Stimulated activated CD8-positive, alpha-beta memory T cell treated with anti-CD3 and anti-CD28 coated beads, Interleukin-15, amount 100 ng/mL, for 4 hours (primary cell): ENCODE measurements around the gene DRAP1.
A peak's percentile ranks its signal among the peaks of the same experiment; 100 is the strongest.

Experiments used
- DNase-seq, 2 donors: peaks; one replicate each; pipeline ENCODE4 v3.0.0-alpha.2; 2020; ENCODE audit warnings: low read depth in 2 of 2

Gene DRAP1, protein sequence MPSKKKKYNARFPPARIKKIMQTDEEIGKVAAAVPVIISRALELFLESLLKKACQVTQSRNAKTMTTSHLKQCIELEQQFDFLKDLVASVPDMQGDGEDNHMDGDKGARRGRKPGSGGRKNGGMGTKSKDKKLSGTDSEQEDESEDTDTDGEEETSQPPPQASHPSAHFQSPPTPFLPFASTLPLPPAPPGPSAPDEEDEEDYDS

DNA sequence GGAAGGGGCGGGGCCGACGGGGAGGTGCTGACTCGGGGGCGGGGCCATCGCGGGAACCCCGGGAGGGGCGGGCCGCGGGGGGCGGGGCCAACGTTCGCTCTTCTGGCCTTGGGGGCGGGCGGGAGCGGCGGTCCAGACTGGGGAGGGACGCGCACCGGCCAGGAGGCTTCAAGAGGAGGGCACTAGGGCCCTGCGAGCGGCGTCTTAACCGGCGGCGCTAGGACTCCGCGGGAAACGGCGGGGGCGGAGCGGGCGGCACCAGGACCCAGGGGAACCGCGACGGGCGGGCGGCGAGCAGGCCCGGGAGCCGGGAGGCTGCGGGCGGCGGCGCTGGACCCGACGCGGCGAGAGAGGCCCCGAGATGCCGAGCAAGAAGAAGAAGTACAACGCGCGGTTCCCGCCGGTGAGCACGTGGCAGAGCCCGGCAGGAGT, at the start of gene DRAP1:
Gene DRAP1, plus strand, starts transcription at position 286 of the 432 bp plus-strand sequence. Its CDS starts 76 bp downstream, at position 362.
- DNase-seq = peak; percentile 97 to 99

DNA sequence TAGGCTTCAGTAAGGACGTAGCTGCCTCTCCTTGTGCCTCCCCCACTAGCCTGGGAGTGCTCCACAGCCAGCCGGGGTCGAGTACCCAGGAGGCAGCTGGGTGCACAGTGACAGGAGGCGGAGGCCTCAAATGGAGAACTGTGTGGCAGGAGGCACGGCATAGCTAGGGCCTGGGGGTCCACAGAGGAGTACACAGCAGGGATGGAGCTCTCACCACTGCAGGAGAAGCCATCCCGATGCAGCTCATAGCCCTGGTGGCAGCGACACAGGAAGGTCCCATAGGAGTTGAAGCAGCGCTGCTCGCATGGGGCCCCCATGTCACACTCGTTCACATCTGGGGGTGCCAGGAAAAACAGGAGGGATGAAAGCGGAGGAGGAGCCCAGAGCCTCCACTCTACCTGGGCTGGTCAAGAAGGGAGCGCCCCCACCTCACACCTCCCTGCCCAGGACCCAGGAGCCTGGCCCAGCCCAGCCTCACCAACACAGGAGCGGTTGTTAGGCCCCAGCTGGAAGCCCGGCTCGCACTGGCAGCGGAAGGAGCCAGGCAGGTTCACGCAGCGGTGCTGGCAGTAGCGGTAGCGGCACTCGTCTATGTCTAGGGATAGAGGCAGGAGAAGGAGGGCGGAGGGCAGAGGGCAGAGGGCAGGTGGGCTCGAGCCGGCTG, 49.5 kb upstream of the DRAP1 start:
- DNase-seq = no peak

DNA sequence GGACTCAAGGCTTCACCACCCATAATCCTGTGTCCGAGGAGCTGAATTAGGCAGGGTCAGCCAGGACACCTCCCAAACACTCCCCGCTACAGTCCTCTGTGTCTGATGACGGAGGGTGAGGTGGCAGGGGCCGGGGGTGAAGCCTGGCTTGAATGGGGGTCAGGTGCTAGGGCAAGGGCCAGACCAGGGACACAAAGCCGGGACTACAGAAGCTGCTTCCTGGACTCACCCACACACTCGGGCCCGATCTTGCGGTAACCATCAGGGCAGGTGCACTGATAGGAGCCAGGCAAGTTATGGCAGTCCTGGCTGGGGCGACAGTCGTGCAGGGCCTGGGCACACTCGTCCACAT, 48.9 kb upstream of the DRAP1 start:
- DNase-seq = no peak

DNA sequence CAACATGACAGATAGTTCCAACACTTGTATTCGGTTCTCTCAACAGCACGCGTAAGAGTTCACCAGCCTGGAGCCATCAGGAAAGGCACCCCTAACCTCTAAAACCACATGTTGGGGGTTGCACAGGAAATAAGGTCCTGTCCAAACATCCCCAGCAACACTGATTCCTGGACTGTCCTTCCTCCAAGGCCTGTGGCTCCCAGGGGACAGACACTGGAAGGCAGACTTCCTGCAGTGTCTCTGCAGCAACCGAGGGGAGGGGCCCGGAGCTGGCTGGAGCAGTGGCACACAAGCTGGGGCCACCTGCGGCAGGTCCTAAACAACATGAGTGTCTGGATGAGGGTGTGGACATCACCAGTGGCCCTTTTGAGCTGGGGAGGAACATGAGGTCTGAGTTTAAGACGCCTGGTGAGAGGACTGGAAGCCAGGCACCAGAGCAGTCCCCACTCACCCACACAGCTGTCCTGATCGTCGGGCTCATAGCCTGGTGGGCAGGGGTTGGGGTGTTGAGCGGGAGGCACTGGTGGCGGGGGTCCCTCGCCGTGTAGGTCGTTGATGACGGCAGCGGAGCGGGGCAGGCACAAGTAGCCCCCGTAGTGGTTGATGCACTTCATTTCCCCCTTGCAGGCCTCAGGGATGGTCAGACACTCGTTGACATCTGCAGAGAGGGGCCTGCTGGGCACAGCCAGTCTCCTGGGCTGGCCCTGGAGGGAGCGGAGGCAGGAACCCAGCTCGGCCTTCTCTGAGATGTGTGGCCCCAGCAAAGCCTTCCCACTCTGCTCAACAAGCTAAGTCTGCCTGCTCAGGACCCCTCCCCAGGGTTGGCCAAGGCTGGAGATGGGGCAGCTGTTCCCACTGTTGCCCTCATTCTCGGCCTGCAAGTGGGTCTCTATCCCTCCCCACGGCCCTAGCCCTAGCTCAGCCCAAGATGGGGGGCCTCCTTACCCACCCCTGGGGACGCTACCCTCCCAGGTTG, 48.2 kb upstream of the DRAP1 start:
- DNase-seq = no peak

DNA sequence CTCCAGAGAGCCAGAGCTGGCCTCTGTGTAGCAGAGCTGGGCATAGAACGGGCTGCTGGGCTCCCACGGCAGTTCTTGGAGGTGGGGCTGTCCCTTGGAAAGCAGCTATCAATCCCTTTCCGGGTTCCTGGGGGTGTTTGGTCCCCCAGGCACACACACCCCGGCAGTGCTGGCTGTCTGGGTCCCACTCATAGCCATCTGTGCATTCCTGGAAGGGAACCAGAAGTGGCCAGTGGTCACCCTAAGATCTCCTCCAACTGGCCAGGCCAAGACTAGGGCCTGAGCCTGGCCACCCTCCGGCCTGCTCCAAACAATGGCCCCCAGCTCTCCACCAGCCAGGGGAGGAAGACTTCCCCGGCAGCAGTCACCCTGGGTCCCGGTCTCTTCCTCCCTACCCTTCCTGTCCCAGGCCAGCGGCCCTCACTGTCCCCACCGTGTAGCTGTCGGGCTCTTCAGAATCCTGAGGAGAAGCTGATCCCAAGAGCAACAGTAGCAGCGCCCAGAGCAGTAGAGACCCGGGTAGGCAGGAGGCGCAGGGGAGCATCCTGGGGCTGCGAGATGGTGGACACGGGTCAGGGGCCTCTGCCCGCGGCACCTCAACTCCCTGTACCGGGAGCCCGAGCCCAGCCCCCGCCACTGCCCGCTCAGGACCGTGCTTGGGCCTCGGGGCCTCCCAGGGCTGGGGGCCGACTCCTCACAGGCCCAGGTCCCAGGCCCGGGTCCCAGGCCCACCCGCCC, 47.2 kb upstream of the DRAP1 start:
- DNase-seq = no peak

DNA sequence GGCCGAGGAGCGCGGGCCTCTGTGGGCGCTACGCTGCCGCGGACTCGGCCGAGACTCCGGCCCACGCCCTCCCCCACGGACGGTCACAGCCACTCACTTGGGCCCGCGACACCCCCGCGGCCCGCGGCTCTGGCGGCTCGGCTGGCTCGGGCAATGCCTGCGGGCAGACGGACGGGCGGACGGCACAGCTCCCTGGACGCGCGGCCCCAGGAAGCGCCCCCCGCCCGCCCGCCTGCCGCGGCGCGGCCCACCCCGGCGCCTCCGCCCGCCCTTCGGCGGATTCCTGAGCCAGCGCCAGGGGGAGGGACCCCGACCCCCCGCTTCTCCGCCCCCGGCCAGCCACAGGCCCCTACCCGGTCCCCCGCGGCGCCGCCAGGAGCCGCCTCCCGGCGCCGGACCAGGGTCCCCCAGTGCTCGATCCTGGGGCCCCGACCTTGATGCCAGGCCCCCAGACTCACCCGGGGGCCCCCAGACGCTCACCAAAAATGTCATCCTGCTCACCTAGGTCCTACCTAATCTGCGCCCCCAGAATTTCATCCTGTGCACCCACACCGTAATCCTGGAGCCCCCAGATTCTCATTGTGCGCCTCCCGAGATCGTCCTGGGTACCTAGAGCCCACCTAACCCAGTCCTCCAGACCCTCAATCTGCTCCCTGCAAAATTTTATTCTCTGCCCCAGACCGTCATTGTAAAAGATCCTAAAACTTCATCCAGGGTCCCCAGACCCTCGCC, 46.5 kb upstream of the DRAP1 start, which contains the start of gene EFEMP2:
Gene EFEMP2, minus strand, starts transcription at position 215 of the 732 bp plus-strand sequence. CDS start 446 bp downstream, outside the sequence.
- DNase-seq = no peak

DNA sequence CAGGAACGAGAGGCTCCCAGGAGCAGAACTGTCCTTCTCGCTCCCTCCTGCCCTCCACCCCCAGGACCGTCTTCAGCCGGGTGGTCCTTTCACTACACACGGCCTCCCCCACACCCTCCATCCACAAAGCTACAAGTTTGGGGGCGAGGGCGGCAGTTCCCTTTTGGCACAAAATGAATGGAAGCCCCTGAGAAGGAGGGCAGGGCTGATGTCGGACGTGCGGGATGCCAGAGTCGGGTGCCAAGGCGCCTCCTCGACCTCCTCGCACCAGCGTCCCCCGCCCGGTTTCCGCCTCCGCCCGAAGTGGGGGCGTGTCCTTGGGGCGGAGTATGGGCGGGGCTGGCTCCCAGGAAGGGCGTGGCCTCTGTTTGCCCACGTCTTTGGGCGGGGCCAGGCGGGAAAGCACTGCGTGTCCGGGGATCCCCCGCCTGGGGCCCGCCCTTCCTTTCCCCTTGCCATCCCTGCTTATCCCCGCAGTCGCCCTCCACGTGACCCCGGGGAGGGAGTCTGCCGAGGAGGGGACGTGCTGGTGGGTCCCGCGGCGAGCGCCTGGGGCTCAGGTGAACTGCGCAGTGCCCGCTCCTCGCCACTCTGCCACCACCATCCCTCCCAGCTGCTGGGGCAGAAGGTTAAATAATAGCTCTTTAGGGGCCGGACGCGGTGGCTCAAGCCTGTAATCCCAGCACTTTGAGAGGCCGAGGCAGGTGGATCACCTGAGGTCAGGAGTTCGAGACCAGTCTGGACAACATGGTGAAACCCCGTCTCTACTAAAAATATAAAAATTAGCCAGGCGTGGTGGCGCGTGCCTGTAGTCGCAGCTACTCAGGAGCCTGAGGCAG, 45.7 kb upstream of the DRAP1 start:
- peak; percentile 87 to 93 for DNase-seq

DNA sequence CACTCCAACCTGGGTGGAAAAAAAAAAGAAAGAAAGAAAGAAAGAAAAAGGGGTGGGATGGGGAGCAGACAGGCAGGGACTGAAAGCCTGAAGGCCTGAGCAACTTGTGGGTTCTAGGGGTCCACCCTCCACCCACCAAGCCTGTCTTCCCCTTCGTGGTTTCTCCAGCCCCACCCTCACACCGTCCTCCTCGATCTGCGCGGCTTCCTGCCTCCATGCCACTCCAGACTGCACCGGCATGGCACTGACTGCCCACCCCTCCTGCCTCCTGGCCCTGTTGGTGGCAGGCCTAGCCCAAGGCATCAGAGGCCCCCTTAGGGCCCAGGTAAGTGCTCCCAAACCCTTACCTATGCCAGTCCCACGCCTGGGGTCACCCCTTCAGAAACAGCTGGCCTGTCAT, 39.6 kb upstream of the DRAP1 start, which contains the start of gene CTSW:
Gene CTSW, plus strand, starts transcription at position 221 of the 400 bp plus-strand sequence. Its CDS starts 18 bp downstream, at position 239.
- no peak for DNase-seq

DNA sequence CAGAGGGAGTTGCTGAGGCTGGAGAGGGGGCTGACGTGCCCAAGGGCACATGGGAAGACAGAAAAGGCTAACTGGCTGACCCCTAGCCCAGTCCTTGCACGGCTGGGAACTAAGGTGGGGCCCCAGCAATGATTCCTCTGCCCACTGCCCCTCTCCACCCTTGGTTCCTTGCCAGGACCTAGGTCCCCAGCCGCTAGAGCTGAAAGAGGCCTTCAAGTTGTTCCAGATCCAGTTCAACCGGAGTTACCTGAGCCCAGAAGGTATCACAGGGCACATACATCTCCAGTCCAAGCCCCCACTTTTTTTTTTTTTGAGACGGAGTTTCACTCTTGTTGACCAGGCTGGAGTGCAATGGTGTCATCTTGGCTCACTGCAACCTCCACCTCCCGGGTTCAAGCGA, 39.2 kb upstream of the DRAP1 start:
- DNase-seq = no peak

DNA sequence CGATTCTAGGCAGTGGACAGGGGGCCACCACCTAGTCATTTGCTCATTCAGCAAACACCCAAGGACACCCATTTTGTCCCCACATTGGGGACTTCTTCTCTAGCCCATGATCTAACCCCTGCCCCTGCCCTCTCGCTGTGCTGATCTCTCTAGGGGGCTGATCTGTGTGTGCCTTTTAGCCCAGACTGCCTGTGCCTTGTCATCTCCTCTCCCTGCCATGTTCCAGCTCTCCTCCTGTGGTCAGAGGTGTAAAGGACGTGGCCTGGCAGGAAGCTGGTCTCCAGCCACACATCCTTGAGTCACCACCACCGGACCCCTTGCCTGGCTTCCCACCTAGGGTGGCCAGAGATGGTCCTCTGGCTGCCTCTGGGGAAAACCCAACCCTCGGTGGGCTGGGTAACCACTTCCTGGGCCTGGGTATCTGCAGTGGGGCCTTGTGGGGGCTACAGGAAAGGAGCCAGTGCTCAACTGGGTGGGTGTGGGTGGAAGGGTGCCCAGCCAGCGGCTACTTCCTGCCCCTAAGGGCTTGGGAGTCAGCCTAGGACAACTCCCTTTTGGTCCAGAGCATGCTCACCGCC, 38.3 kb upstream of the DRAP1 start:
- DNase-seq = no peak

DNA sequence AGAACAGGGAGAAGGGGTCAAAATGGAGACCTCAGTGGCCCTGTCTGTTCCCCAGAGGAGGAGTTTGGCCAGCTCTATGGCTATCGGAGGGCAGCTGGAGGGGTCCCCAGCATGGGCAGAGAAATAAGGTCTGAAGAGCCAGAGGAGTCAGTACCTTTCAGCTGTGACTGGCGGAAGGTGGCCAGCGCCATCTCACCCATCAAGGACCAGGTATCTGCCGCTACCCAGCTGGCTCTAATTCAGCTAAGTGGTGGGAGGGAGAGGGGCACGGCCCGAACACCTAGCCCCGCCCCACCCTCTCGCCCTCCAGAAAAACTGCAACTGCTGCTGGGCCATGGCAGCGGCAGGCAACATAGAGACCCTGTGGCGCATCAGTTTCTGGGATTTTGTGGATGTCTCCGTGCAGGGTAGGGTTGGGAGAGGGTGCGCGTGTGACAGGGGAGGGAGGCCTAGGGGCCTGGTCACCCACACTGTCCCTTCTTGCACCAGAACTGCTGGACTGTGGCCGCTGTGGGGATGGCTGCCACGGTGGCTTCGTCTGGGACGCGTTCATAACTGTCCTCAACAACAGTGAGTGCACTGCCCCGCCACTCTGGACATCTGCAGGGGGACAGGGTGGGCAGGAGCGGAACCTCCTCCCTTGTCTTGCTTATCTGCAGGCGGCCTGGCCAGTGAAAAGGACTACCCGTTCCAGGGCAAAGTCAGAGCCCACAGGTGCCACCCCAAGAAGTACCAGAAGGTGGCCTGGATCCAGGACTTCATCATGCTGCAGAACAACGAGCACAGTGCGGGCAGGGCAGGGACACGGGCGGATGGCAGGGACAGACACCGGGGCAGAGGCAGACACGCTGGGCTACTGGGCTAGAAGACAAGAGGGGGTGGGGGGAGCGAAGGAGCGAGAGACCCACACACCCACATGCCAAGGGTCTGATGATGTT, 36.8 kb upstream of the DRAP1 start:
- DNase-seq = no peak

DNA sequence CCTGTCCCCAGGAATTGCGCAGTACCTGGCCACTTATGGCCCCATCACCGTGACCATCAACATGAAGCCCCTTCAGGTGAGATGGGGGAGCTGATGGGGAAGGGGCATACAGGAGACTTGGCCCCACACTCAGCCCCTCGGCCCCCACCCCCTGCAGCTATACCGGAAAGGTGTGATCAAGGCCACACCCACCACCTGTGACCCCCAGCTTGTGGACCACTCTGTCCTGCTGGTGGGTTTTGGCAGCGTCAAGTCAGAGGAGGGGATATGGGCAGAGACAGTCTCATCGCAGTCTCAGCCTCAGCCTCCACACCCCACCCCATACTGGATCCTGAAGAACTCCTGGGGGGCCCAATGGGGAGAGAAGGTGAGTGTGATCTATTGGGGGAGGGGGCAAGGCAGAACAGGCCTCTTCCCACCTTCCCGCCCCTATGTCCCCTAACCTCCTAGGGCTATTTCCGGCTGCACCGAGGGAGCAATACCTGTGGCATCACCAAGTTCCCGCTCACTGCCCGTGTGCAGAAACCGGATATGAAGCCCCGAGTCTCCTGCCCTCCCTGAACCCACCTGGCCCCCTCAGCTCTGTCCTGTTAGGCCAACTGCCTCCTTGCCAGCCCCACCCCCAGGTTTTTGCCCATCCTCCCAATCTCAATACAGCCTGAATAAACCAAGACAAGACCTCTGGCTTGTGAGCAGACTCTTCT, 36.0 kb upstream of the DRAP1 start:
- DNase-seq = no peak

DNA sequence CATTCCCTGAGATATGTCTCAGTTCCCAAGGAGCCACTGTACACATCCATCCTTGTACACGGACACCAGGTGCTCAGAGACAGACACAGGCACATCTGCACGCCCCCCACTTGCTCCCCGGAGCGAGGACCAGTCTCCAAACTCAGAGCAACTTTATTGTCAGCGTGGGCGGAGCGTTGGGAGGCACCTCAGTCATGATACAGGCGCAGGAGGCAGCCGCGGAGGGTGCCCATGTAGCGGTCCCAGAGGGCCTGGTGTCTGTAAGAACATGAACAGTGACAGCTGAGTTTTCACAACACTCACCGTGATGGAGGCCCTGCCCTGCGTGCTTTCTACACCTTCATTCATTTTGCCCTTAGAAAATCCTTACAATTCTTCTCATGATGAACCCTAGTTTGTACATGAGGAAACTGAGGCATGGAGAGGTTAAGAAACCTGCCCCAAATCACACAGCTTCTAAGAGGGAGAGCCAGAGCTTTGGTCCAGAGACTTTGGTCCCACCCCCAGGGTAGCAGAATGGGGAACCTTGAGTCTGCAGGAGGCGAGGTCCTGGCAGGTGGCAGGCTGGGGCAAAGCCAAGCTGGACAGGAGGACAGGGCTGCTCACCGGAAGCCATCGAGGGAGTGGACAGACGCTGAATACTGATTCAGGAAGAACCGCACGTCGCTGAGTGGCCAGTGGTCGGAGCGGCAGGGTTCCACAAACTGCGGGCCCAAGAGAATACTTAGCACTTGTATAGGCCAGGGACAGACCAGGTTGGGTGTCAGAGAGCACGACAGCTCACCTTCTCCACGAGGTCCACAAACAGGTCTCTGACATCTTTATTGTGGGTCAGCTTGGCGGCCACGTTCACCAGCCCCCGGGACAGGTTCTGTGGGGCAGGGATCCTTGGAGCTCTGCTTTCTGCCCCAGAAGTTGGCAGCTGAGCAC, 35.2 kb upstream of the DRAP1 start:
- DNase-seq = no peak

DNA sequence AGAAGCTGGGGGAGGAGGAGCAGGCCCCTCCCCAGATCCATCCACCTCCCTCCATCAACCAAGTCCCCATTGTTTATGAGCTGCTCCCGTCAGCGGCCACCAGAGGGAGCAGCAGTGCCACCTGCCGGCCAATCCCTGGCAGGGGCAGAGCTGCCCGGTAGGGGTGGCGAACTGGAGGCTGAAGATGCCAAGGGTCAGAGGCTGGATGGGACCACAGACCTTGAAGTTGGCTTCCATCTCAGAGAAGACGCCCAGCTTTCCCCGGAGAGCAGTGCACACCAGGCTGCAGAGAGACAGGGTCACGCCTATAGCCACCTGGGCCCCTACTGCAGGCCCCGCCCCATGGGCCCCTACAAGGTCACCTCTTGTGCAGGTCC, 34.5 kb upstream of the DRAP1 start:
- peak in 1 of 2 donors; percentile 58 for DNase-seq

DNA sequence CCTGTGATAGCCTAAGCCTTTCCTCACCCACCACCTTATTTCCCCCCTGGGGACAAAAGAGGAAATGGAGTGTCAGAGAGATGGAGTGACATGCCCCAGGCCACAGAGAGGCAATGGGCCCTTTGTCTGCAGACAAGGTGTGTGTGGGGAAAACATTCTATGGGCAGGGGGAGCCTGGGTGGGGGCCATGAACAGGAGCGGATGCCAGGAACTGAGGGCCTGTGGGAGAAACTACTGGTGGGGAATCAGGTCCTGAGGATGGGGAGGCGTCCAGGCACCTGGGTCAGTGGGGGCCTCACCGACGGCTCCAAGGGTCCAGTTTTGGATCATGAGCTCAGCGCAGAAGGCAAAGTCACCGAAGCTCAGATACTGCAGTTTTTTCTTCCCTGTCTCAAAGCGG, 34.0 kb upstream of the DRAP1 start:
- DNase-seq = no peak

DNA sequence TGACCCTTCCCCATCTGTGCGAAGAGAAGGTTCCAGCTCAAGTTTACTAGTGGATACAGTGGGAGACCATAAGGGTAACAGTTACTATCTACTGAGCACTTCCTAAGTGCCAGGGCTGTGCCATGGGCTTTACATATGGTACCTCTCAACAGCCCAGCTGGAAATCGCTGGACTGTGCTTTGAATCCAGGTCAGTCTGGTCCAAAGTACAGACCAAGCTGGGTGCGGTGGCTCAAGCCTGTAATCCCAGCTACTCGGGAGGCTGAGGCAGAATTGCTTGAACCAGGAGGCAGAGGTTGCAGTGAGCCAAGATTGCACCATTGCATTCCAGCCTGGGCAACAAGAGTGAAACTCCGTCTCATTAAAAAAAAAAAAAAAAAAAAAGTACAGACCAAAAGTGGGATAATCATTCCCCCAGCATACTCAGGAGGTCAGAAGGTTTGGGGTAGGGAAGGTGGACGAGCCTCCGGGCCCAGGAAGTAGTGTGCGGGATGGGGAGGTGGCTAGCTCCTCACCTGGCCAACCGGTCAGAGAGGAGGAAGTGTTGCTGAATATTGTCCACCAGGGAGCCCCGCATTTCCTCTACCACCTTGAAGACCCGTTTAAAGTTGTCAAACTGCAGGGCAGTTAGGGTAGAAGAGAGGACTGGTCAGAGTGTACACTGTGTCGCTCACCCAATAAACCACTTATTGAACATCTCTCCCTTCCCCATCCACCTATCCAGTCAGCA, 33.3 kb upstream of the DRAP1 start:
- no peak for DNase-seq
